NCI-H510A (cell line): ENCODE data around the gene CERS4.
"Not testable (repeated sequence)": the region's sequence is repeated elsewhere in the genome, so short reads cannot be mapped to it uniquely, and the experiment has no call there.

Source experiments
- DNase-seq: peaks from one replicate; lab custom pipeline; 2025; lab: John Stamatoyannopoulos, UW

The CERS4 gene

GRCh38 chr19:8261881-8262280 lies 52.7 kb downstream of the CERS4 start:
- DNase-seq, result no peak

DNA sequence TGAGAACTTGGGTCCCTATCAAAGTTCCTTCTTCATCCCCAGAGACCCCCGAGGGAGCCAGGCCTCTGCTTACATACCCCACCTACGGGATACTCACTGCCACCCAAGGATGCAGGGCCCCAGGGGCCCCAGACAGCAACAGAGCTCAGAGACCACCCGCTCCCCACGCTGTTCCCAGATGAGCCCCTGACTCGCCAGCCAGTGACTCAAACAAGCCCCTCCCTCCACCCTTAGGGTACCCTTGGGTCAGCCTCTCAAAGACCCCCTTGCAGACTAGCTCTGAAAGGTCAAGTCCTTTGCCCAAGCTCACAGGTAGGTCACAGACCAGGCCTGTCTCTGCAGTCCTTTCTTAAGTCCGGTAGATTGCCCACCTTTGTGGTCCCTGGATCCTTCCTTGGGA lies 53.3 kb downstream of the CERS4 start:
- no peak for DNase-seq

DNA sequence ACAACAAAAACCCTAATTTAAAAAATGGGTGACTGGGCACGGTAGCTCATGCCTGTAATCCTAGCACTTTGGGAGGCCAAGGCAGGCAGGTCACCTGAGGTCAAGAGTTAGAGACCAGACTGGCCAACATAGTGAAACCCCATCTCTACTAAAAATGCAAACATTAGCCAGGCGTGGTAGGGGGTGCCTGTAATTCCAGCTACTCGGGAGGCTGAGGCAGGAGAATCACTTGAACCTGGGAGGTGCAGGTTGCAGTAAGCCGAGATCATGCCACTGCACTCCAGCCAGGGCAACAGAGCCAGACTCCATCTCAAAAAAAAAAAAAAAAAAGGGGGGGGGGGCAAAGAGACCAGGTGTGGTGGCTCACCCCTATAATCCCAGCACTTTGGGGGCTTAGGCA lies 55.1 kb downstream of the CERS4 start:
- DNase-seq, result not testable (repeated sequence)

- DNase-seq, result no peak
Measured at GRCh38 chr19:8265872-8266271, 56.7 kb downstream of the CERS4 start.

DNA sequence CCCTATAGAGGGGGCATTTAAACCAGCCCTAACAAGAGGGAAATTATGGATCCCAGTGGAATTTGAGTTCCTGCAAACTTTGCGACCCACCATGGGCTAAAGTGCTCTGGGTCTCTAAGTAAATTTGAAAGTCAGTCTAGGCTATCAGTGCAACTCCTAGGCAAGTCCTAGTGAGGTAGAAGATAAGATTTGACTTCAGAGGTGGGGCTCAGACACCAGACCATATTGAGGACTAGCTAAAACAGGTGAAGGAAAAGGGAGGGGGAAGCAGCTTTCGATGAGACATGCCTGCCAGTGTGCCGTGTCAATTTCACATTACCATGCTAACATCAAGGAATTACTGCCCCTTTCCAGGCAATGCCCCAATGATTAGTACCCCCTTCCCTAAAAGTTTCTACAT lies 60.6 kb downstream of the CERS4 start:
- DNase-seq, result no peak

GRCh38 chr19:8276508-8276907 lies 67.3 kb downstream of the CERS4 start:
- not testable (repeated sequence) for DNase-seq

- DNase-seq, result not testable (repeated sequence)
Measured at GRCh38 chr19:8291337-8291736, 82.2 kb downstream of the CERS4 start.

DNA sequence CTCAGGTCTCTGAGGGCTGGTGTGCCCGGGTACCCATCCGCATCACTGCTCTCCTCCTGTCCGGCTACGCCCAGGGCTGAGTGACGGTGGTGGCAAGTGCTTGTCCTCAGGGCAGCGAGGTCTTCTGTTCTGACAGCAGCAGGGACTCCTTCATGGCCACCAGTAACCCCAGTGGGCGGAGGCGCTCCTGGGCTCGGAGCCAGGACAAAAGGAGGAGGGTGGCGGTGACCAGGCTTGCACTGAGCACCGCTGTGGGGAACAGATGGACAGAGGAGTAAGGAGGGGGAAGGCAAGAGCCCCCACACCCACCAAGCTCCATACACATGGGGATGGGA lies 93.2 kb downstream of the CERS4 start:
- DNase-seq, result no peak

DNA sequence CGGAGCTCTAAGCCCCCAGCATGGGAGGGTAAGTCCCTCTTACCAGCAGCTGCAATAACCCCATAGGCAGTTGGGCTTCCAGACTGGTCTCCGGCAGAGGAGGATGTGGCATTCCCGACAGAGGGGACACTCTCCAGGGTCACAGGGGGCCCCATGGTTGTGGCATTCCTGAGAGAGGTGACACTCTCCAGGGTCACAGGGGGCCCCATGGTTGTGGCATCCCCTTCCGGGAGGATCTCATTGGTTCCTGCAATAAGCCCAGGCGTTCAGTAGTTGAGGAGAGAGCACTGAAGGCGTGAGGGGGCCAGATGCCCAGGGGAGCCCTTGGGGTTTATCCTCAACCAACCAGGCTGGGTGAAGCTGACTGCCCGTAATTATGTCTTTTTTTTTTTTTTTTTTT lies 93.6 kb downstream of the CERS4 start:
- no peak for DNase-seq

DNA sequence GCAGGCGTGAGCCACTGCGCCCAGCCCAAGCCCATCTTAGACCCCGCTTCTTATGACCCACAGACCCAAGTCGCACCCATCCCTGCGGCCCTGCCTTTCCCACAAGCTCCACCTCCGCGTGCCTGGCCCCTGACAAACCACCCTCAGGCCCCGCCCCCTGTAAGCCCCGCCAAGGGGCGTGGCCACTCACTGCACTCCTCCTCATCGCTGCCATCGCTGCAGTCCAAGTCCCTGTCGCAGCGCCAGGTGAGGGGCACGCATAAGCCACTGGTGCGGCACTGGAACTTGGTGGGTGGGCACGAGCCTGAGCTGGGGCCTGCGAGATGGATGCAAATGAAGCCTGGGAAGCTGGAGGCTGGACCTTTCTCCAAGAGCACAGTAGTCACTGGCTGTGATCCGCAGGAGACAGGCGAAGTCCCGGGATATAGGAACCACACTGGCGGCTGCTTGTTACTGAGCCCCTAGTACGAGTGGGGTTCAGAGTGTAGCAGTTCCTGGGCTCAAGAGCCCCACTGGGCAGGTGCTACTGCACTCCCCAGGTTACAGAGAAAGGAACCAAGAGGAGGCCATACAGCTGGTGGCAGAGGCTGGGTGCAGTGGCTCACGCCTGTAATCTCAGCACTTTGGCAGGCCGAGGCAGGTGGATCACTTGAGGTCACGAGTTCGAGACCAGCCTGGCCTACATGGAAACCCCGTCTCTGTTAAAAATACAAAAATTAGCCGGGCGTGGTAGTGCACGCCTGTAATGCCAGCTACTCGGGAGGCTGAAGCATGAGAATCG lies 95.9 kb downstream of the CERS4 start:
- DNase-seq, result no peak

DNA sequence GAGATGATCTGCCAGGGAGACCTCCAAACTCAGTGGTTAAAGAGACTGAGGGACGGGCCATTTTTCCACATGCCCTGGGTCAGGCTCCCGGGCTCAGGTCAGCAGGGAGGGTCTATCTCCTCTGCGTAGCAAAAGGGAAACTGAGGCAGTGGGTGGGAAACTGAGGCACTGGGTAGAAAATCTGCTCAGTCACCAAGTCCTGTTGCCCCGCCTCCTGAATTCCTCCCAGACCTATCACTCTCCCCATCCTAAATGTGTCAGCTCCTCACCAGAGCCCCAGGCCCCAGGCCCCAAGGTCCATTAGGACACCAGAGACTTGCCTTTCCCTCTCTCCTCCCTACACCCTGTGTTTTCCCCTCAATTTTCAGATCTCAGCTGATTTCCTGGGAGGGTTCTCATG lies 96.6 kb downstream of the CERS4 start:
- no peak for DNase-seq

DNA sequence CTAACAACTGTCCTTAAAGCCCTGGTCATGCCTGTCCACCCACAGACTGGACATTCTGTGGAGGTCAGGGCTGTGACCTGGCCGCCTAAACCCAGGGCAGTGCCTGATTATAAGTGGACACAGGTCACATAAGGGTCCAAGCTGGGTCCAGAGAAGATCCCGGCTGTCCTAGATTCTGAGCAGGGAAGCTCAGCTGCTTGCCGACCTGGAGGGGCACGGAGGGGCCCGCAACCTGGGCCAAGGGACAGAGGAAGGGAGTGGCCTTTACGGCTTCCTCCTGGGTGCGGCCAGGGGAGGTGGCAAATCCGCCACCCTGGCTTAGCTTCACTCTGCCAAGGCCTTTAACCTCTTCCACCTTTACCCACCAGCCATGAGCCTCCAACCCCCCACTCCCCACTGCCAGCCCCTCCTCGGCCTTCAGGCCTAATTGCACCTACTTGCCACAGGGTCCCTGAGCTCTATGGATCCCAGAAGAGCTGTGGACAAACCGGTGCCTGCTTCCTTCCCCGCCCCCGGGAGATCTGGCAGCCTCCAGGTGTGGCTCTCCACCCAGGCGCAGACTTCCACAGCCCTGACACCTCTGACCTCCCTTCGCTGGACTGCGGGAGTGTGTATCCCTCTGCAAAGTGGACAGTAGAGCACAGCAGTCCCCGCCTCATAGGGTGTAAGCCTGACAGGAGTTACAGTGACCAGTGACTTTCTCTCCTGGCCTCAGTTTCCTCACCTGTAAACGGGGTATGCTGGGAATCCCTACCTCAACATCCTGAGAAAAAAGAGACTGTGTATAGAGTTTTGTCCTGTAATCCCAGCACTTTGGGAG lies 97.3 kb downstream of the CERS4 start:
- DNase-seq, result no peak

- DNase-seq, result no peak
Measured at GRCh38 chr19:8307400-8307964, 98.3 kb downstream of the CERS4 start.

GRCh38 chr19:8307965-8308866 lies 99.0 kb downstream of the CERS4 start, which contains the start of gene CD320:
Gene CD320 (minus strand): TSS chr19:8308358. CDS start chr19:8308290, 68 bp downstream.
- DNase-seq, result peak; percentile 86

- DNase-seq, result no peak
Measured at GRCh38 chr19:8308891-8309291, 99.7 kb downstream of the CERS4 start.

GRCh38 chr19:8310342-8311055 lies 101.3 kb downstream of the CERS4 start:
- DNase-seq, result no peak

DNA sequence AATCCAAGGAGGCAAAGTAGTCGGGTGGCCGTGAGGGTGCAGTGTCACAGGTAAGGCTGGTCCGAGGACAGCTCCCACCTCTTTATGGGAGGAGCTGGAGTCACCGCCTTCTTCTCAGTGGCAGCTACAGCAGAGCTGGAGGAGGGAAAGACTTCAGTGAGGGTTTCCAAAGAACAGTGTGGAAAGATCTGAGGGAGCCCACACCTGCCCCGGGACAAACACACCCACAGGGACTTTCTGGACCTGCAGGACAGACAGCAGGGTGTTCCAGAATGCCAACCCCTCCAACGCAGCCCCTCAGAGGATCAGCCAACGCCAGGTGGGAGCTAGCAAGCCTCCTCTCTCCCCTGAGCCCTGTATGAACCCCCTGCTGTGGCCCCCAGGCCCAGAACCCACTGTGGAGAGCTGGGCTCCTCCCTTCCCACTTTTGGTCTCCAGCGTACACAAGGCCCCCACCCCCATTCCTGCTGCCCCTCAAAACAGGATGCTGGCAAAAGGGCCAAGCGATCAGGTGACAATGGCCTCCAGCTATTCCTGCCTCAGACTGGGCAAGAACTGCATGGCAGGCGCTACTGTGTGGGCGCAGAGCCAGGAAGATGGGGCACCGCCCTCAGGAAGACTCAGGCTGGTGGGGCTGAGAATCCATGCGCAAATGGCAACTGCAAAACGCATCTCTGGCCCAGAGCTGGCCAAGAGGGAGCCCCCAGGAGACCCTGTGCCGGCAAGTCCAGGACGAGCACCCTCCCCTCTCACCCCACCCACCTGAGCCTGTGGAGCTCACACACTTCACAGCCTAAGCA lies 102.5 kb downstream of the CERS4 start:
- no peak for DNase-seq
